HCT116 (cell line): Measurements from ENCODE around the gene DIDO1.

Experiments
- EGR1 ChIP-seq: IDR thresholded peaks from 2 replicates; pipeline ENCODE4 v1.6.1; 2012; ENCODE audit warnings: low read depth
- EZH2 ChIP-seq: fragments of 200-600 bp; sonication (generic); IDR thresholded peaks from 2 replicates; pipeline ENCODE4 v1.6.1; 2017; ENCODE audit warnings: antibody characterized with exemption, mixed run types
- POLR2A ChIP-seq: IDR thresholded peaks from 2 replicates; pipeline ENCODE4 v1.7.0; 2011; ENCODE audit warnings: borderline replicate concordance; ENCODE audit not compliant: insufficient read depth, insufficient read length; ENCODE audit errors: extremely low read depth
- POLR2AphosphoS5 ChIP-seq: IDR thresholded peaks from 2 replicates; pipeline ENCODE4 v1.6.1; 2011; ENCODE audit warnings: mild to moderate bottlenecking, low read depth, low read length, moderate library complexity
- ZNF274 ChIP-seq: fragments of 200-500 bp; sonication (Bioruptor generic); IDR thresholded peaks from 2 replicates; pipeline ENCODE4 v1.6.1; 2014; ENCODE audit warnings: mild to moderate bottlenecking, low read depth, low read length, inconsistent platforms
- TF ChIP-seq, protein P1 (sequence below), 3 experiments: fragments of 200-600 bp in 1 of 3; sonication (generic) in 1 of 3; IDR thresholded peaks in 2 of 3; conservative IDR thresholded peaks in 1 of 3; 2 replicates each; pipeline ENCODE4 v1.5.1; 2012 to 2017; ENCODE audit warnings: low read depth in 2 of 3, low read length in 2 of 3, antibody characterized with exemption in 1 of 3, borderline replicate concordance in 1 of 3, control low read depth in 1 of 3, mild to moderate bottlenecking in 1 of 3, mixed read lengths in 1 of 3, mixed run types in 1 of 3, moderate library complexity in 1 of 3; ENCODE audit not compliant: insufficient read depth in 1 of 3
- TF ChIP-seq, protein P2 (sequence below): IDR thresholded peaks from 2 replicates; pipeline ENCODE4 v1.6.1; 2012

DNA sequence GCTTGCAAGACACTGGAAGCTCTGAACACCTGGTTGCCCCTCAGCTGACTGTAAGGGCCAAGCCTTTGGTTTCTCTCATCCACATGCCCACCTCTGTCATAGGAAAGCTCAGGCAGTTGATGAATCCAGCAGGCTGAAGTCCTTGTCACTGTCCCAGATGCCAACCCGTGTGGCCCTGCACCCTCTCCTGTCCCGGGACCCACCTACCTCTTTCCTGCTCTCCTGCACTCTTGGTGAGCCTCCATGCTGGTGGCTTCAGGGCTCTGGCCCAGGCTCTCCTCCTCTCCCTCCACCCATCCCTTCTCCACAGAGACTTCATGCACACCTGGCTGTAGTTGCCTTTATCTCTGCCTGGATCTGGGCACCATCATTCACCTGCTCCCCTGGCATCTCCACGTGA is 7.7 kb upstream of the DIDO1 start:
- TF ChIP-seq, protein P1, sequence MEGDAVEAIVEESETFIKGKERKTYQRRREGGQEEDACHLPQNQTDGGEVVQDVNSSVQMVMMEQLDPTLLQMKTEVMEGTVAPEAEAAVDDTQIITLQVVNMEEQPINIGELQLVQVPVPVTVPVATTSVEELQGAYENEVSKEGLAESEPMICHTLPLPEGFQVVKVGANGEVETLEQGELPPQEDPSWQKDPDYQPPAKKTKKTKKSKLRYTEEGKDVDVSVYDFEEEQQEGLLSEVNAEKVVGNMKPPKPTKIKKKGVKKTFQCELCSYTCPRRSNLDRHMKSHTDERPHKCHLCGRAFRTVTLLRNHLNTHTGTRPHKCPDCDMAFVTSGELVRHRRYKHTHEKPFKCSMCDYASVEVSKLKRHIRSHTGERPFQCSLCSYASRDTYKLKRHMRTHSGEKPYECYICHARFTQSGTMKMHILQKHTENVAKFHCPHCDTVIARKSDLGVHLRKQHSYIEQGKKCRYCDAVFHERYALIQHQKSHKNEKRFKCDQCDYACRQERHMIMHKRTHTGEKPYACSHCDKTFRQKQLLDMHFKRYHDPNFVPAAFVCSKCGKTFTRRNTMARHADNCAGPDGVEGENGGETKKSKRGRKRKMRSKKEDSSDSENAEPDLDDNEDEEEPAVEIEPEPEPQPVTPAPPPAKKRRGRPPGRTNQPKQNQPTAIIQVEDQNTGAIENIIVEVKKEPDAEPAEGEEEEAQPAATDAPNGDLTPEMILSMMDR (IDR thresholded peaks at IDR 0.05 in 2 of 3, conservative IDR thresholded peaks at IDR 0.05 in 1 of 3; ENCODE audit: borderline replicate concordance in 1 of 3, insufficient read depth in 1 of 3, low read depth in 2 of 3, low read length in 2 of 3), result no peak
- TF ChIP-seq POLR2AphosphoS5 (no peak), POLR2A (no peak), ZNF274 (no peak), EGR1 (no peak), EZH2 (no peak)
- TF ChIP-seq, protein P2, sequence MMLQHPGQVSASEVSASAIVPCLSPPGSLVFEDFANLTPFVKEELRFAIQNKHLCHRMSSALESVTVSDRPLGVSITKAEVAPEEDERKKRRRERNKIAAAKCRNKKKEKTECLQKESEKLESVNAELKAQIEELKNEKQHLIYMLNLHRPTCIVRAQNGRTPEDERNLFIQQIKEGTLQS, result no peak
